HG03457 (cell line): ENCODE results near the gene CELA3B.
"Not testable (repeated sequence)": the region's sequence is repeated elsewhere in the genome, so short reads cannot be mapped to it uniquely, and the experiment has no call there.

Experiments
- ATAC-seq: cut with Tn5 transposase; IDR thresholded peaks from one replicate; pipeline ENCODE4 v1.9.1; 2021; ENCODE audit warnings: moderate number of reproducible peaks; ENCODE audit not compliant: unreplicated experiment

The CELA3B gene

GRCh38 chr1:21974699-21975098 lies 2.1 kb upstream of the CELA3B start:
- ATAC-seq, result not testable (repeated sequence)

- ATAC-seq, result not testable (repeated sequence)
Observed at GRCh38 chr1:21975296-21975695, 1.5 kb upstream of the CELA3B start.

- ATAC-seq, result not testable (repeated sequence)
Observed at GRCh38 chr1:21978209-21978608, 1.4 kb downstream of the CELA3B start.

GRCh38 chr1:21980515-21981220 lies 3.8 kb downstream of the CELA3B start:
- not testable (repeated sequence) for ATAC-seq

GRCh38 chr1:21981253-21981652 lies 4.4 kb downstream of the CELA3B start:
- ATAC-seq, result not testable (repeated sequence)

- ATAC-seq, result not testable (repeated sequence)
Observed at GRCh38 chr1:21982122-21982521, 5.3 kb downstream of the CELA3B start.

GRCh38 chr1:21983539-21983938 lies 6.7 kb downstream of the CELA3B start:
- ATAC-seq, result not testable (repeated sequence)

- not testable (repeated sequence) for ATAC-seq
Observed at GRCh38 chr1:21985893-21986292, 9.1 kb downstream of the CELA3B start.

- ATAC-seq, result not testable (repeated sequence)
Observed at GRCh38 chr1:21986386-21986785, 9.6 kb downstream of the CELA3B start.

- not testable (repeated sequence) for ATAC-seq
Observed at GRCh38 chr1:21989672-21990393, 13.0 kb downstream of the CELA3B start.

GRCh38 chr1:21992186-21992585 lies 15.4 kb downstream of the CELA3B start:
- ATAC-seq, result not testable (repeated sequence)

- ATAC-seq, result not testable (repeated sequence)
Observed at GRCh38 chr1:21994716-21995115, 17.9 kb downstream of the CELA3B start.

GRCh38 chr1:21996663-21996970 lies 19.8 kb downstream of the CELA3B start:
- ATAC-seq, result not testable (repeated sequence)

- not testable (repeated sequence) for ATAC-seq
Observed at GRCh38 chr1:21997891-21998623, 21.2 kb downstream of the CELA3B start.

- ATAC-seq, result not testable (repeated sequence)
Observed at GRCh38 chr1:21998624-21999294, 21.9 kb downstream of the CELA3B start.

GRCh38 chr1:21999645-22000044 lies 22.8 kb downstream of the CELA3B start:
- ATAC-seq, result not testable (repeated sequence)

- ATAC-seq, result no peak
Observed at GRCh38 chr1:22001409-22001808, 24.6 kb downstream of the CELA3B start, which contains the start of gene CELA3A. TSS of gene CELA3A (plus strand) at chr1:22001657. CDS start at chr1:22001675, 18 bp downstream.

GRCh38 chr1:22002461-22002860 lies 25.6 kb downstream of the CELA3B start:
- ATAC-seq, result not testable (repeated sequence)

- ATAC-seq, result not testable (repeated sequence)
Observed at GRCh38 chr1:22002875-22003274, 26.1 kb downstream of the CELA3B start.

GRCh38 chr1:22003959-22004358 lies 27.1 kb downstream of the CELA3B start:
- ATAC-seq, result not testable (repeated sequence)
